Stimulated activated CD4-positive, alpha-beta T cell treated with anti-CD3 and anti-CD28 coated beads, Interleukin-2, amount 100 ng/mL, for 4 hours (primary cell): Measurements from ENCODE around the gene CLDN22.

Experiments
- DNase-seq: peaks from one replicate; pipeline ENCODE4 v3.0.0-alpha.2; 2020; ENCODE audit warnings: low read depth

Gene CLDN22

DNA sequence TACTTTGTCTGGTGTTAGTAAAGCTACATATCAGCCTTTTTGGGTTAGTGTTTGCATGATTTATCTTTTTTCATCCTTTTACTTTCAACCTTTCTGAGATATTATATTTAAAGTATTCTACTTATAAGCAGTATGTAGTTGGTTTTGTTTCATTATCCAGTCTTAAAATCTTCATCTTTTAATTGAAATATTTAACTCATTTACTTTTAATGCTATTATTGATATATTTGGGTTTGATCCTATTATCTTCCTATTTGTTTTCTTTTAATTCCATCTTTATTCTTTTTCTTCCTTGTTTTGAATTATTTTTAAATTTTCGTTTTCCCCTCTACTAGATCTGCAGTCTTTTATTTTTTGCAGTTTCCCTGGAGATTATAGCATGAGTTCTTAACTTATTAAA lies 44.0 kb downstream of the CLDN22 start:
- no peak for DNase-seq

DNA sequence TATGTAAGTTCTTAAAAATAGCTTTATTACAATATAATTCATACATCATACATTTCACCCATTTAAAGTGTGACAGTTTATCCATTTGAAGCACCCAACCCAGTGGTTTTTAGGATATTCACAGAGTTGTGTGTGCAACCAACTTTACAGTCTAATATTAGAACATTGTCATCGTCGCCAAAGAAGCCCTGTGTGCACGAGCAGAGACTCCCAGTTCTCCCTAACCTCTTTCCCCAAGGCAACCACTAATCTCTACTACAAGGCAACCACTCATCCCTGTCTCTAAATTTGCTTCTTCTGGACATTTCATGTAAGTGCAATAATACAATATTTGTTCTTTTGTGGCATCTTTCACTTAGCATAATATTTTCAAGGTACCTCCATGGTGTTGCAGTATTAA lies 47.7 kb downstream of the CLDN22 start:
- DNase-seq = no peak

DNA sequence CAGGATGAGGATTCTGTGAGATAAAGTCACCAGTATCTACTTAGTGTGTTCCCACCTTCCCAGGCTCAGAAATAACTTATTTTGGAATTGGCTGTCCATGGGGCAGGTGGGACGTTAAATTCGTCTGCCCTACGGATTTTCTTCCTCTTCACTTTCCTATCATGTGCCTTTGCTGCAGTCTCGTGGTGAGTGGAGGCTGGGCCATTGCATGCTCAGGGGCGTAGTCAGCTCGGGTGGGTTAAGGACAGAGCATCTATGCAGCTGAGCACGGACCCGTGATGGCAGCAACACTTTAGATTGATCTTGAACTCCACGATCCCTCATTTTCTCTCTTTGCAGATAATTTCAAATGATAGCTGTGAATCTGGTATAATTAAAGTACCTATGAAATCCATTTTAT lies 51.5 kb downstream of the CLDN22 start:
- no peak for DNase-seq
